HCT116 (cell line): Measurements from ENCODE around the gene PSD. TPM values are rescaled to one million over a fixed set of nuclear protein-coding genes. Genes with fewer than 3 reads are reported as not detected.

ENCODE experiments used
- ATAC-seq: fragments of 200-7000 bp; cut with Tn5 transposase; 2 replicates; pipeline ENCODE4 v1.9.1; 2020; ENCODE audit warnings: mild to moderate bottlenecking, moderate library complexity
- BruUV-seq: library from RNA; stranded (reverse); fragments of 400-500 nt; replicated peaks from 2 replicates; lab custom pipeline; 2021; lab: Mats Ljungman, UMichigan
- CTCF ChIA-PET: fragments of 300-600 bp; sonication (Branson Sonifier 250); formaldehyde crosslinking; loops from one replicate; lab custom pipeline; 2021; ENCODE audit warnings: antibody characterized with exemption; lab: Charles Lee
- POLR2A ChIA-PET: fragments of 300-600, 350-600 bp; sonication (Branson Sonifier 250); formaldehyde crosslinking; loops from one replicate; lab custom pipeline; 2021; ENCODE audit warnings: antibody characterized with exemption; lab: Charles Lee
- RAD21 ChIA-PET, 2 experiments: fragments of 300-600 bp; sonication (Branson Sonifier 250); formaldehyde crosslinking; loops; one replicate each; lab custom pipeline; 2023; ENCODE audit warnings: low total read pairs in 2 of 2; ENCODE audit not compliant: uncharacterized antibody in 2 of 2, unreplicated experiment in 2 of 2, low non-redundant PET in 1 of 2; lab: Charles Lee
- DNase-seq: peaks from one replicate; pipeline ENCODE4 v3.0.0-alpha.2; 2010; ENCODE audit warnings: low read depth, low spot score
- H2AFZ ChIP-seq: fragments of 200-600 bp; shearing (Covaris generic), sonication (generic); 2 replicates; pipeline ENCODE4 v1.6.1; 2017; ENCODE audit warnings: low read depth, mixed run types, mixed read lengths, antibody characterized with exemption, low read length; ENCODE audit not compliant: poor library complexity, severe bottlenecking
- H3K27ac ChIP-seq: 2 replicates; pipeline ENCODE4 v1.5.1; 2012; ENCODE audit warnings: low read depth, low read length
- H3K27me3 ChIP-seq: fragments of 200-600 bp; sonication (generic); 2 replicates; pipeline ENCODE4 v1.6.1; 2016; ENCODE audit warnings: mixed run types, low read length, mixed read lengths; ENCODE audit not compliant: insufficient read depth
- H3K36me3 ChIP-seq, 2 experiments: fragments of 200-500 bp in 1 of 2; fragments of 200-600 bp in 1 of 2; sonication (Bioruptor generic) in 1 of 2; sonication (generic) in 1 of 2; 2 replicates each; pipeline versions ENCODE4 v1.5.1 to v1.6.1; 2014 to 2016; ENCODE audit warnings: low read length in 2 of 2, inconsistent platforms in 1 of 2, mixed read lengths in 1 of 2, mixed run types in 1 of 2; ENCODE audit not compliant: insufficient read depth in 2 of 2, control insufficient read depth in 1 of 2
- H3K4me1 ChIP-seq, 2 experiments: fragments of 200-600 bp in 1 of 2; sonication (generic) in 1 of 2; 2 replicates each; pipeline versions ENCODE4 v1.5.1 to v1.6.1; 2012 to 2017; ENCODE audit warnings: low read length in 2 of 2, inconsistent platforms in 1 of 2, mild to moderate bottlenecking in 1 of 2, mixed read lengths in 1 of 2, mixed run types in 1 of 2, moderate library complexity in 1 of 2; ENCODE audit not compliant: insufficient read depth in 2 of 2, control insufficient read depth in 1 of 2
- H3K4me2 ChIP-seq: fragments of 200-600 bp; sonication (generic); 2 replicates; pipeline ENCODE4 v1.6.1; 2017; ENCODE audit warnings: mixed run types, low read length, mixed read lengths
- H3K4me3 ChIP-seq, 2 experiments: fragments of 200-600 bp in 1 of 2; sonication (generic) in 1 of 2; replicated peaks in 1 of 2; 2 replicates each; pipeline ENCODE4 v1.5.1; 2011 to 2016; ENCODE audit warnings: low read length in 2 of 2, control low read depth in 1 of 2, low read depth in 1 of 2, mild to moderate bottlenecking in 1 of 2, mixed read lengths in 1 of 2, mixed run types in 1 of 2
- H3K79me2 ChIP-seq: fragments of 200-600 bp; sonication (generic); 2 replicates; pipeline ENCODE4 v1.6.1; 2017; ENCODE audit warnings: mild to moderate bottlenecking, mixed run types, low read length, moderate library complexity, mixed read lengths; ENCODE audit not compliant: insufficient read depth
- H3K9ac ChIP-seq: fragments of 200-600 bp; sonication (generic); 2 replicates; pipeline ENCODE4 v1.6.1; 2016; ENCODE audit warnings: low read length, mixed read lengths
- H3K9me2 ChIP-seq: fragments of 200-600 bp; sonication (generic), shearing (Covaris generic); 2 replicates; pipeline ENCODE4 v1.6.1; 2017; ENCODE audit warnings: mixed run types, mild to moderate bottlenecking, moderate library complexity; ENCODE audit not compliant: insufficient read depth
- H3K9me3 ChIP-seq, 2 experiments: fragments of 200-500 bp in 1 of 2; fragments of 200-600 bp in 1 of 2; sonication (Bioruptor generic) in 1 of 2; sonication (generic) in 1 of 2; 2 replicates each; pipeline ENCODE4 v1.6.1; 2014 to 2017; ENCODE audit warnings: low read length in 2 of 2, mixed read lengths in 2 of 2, inconsistent platforms in 1 of 2, low read depth in 1 of 2, mild to moderate bottlenecking in 1 of 2, mixed run types in 1 of 2, moderate library complexity in 1 of 2; ENCODE audit not compliant: control insufficient read depth in 1 of 2, insufficient read depth in 1 of 2
- H4K20me1 ChIP-seq: fragments of 200-600 bp; sonication (generic), shearing (Covaris generic); 2 replicates; pipeline ENCODE4 v1.6.1; 2017; ENCODE audit warnings: mixed run types, mild to moderate bottlenecking, moderate library complexity; ENCODE audit not compliant: insufficient read depth
- CBX3 ChIP-seq: IDR thresholded peaks from 2 replicates; pipeline ENCODE4 v1.6.1; 2012; ENCODE audit warnings: low read depth
- EGR1 ChIP-seq: IDR thresholded peaks from 2 replicates; pipeline ENCODE4 v1.6.1; 2012; ENCODE audit warnings: low read depth
- FOSL1 ChIP-seq: IDR thresholded peaks from 2 replicates; pipeline ENCODE4 v1.6.1; 2012; ENCODE audit warnings: low read depth
- JUND ChIP-seq: IDR thresholded peaks from 2 replicates; pipeline ENCODE4 v1.6.1; 2012
- MAX ChIP-seq: IDR thresholded peaks from 2 replicates; pipeline ENCODE4 v1.6.1; 2012
- POLR2A ChIP-seq: IDR thresholded peaks from 2 replicates; pipeline ENCODE4 v1.7.0; 2011; ENCODE audit warnings: borderline replicate concordance; ENCODE audit not compliant: insufficient read depth, insufficient read length; ENCODE audit errors: extremely low read depth
- RAD21 ChIP-seq: IDR thresholded peaks from 2 replicates; pipeline ENCODE4 v1.6.1; 2012; ENCODE audit warnings: low read depth, mild to moderate bottlenecking
- SIN3A ChIP-seq: IDR thresholded peaks from 2 replicates; pipeline ENCODE4 v1.6.1; 2012; ENCODE audit warnings: low read depth
- SP1 ChIP-seq: IDR thresholded peaks from 2 replicates; pipeline ENCODE4 v1.6.1; 2012; ENCODE audit warnings: low read depth
- TCF7L2 ChIP-seq: IDR thresholded peaks from 2 replicates; pipeline ENCODE4 v1.7.0; 2011; ENCODE audit warnings: borderline replicate concordance, inconsistent platforms; ENCODE audit not compliant: insufficient read depth, insufficient read length; ENCODE audit errors: extremely low read depth
- ZBTB33 ChIP-seq: IDR thresholded peaks from 2 replicates; pipeline ENCODE4 v1.6.1; 2011; ENCODE audit warnings: mild to moderate bottlenecking, low read length, moderate library complexity; ENCODE audit not compliant: insufficient replicate concordance; ENCODE audit errors: extremely low read depth
- intact Hi-C: fragments of 100-400 bp; cut with micrococcal nuclease; formaldehyde crosslinking; loops from 2 replicates; pipeline ENCODE4 v1.10.0; 2022
- total RNA-seq: library from RNA; stranded (reverse); gene quantifications from one replicate; pipeline ENCODE4 v1.2.1, GENCODE V29; 2021; ENCODE audit not compliant: unreplicated experiment
- TF ChIP-seq, protein P1 (sequence below), 3 experiments: fragments of 200-600 bp in 1 of 3; sonication (generic) in 1 of 3; IDR thresholded peaks in 2 of 3; conservative IDR thresholded peaks in 1 of 3; 2 replicates each; pipeline ENCODE4 v1.5.1; 2012 to 2017; ENCODE audit warnings: low read depth in 2 of 3, low read length in 2 of 3, antibody characterized with exemption in 1 of 3, borderline replicate concordance in 1 of 3, control low read depth in 1 of 3, mild to moderate bottlenecking in 1 of 3, mixed read lengths in 1 of 3, mixed run types in 1 of 3, moderate library complexity in 1 of 3; ENCODE audit not compliant: insufficient read depth in 1 of 3
- TF ChIP-seq, protein P2 (sequence below): IDR thresholded peaks from 2 replicates; pipeline ENCODE4 v1.6.1; 2012

PSD gene
- total RNA-seq, 1 experiment from 2014 or later, result 9.7 TPM

DNA sequence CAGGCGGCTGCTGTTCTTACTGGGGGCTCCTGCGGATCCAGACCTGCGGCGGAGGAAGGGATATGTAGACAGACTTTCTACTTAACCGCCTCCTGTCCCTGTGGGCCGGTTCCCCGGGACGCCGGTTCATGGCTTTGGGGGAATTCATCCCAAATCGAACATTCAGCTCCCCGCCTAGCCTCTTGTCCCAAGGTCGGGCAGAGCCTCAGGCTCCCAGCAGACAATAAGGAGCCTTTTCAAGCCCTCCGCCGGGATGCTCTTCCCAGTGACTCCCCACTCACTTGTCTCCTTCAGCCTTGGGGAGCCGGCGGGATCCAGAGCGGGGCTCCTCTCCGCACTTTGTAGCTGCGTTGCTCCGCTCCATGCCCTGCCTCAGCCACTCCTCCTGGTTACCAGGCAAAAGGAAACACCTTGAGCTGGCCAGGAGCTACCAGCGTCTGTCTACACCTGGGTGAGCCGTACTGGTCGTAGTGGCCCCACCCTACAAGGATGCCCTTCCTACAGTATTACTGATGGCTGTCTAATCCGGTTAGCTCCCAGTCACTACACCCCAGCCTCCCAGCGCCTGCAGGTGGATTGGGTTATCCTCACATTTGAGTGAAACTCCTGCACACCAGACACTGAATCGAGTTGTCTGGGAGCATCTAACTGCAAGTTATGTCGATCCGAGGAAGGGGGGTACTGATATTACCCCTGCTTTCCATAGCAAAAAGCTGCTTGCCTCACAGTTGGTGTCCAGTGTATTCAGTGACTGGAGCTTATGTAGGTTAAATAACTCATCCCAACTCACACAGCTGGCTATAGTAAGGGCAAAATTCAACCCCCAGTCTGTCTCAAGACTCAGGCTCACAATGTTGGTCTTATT lies 32.8 kb upstream of the PSD start, which contains the start of gene C10orf95:
TSS of gene C10orf95 (minus strand) at position 439 of the 865 bp plus-strand sequence. CDS start 450 bp downstream, outside the sequence.
- Histone ChIP-seq H3K27me3 (no peaks in the 10 kb centered on the region), H2AFZ (no peak within 1 kb of the TSS), H3K4me2 (peak within 1 kb of the TSS; percentile 98)

More for the DNA sequence above, 32.8 kb upstream of the PSD start, which contains the start of gene C10orf95:
- ATAC-seq (peak; percentile 20), DNase-seq (no peak)
- ChIA-PET RAD21 (interaction anchor here in 1 of 2 experiments (1.0 to 1.6 kb wide), 2 partner anchors 29 to 132 kb away, joined by 3 to 4 read pairs; no protein-coding TSS in a partner anchor), POLR2A (interaction anchor here (0.7 to 6.1 kb wide), 8 partner anchors 10 to 193 kb away, joined by 3 to 39 read pairs (median 6); partner anchors contain the start of genes CUEDC2, FBXL15 and TRIM8), CTCF (interaction anchor here (0.9 to 2.7 kb wide), 7 partner anchors 10 to 220 kb away, joined by 3 to 16 read pairs (median 3); partner anchors contain the start of genes CUEDC2 and FBXL15)
- intact Hi-C loops, result loop anchor here (2.0 kb wide), 1 partner anchor 57 kb away; the partner anchor contains the start of gene NFKB2
- Histone ChIP-seq H3K36me3 (peaks cover 4 to 13% of the 10 kb centered on the region in 2 experiments; a peak in 2 of 4 replicates), H3K9me3 (no peaks in the 10 kb centered on the region), H3K9ac (peak within 1 kb of the TSS; percentile 97), H3K4me3 (peak within 1 kb of the TSS; percentile 72 to 100), H3K27ac (peak within 1 kb of the TSS; percentile 98), H3K9me2 (no peaks in the 10 kb centered on the region), H3K4me1 (peaks cover 28 to 38% of the 10 kb centered on the region in 2 experiments), H4K20me1 (no peaks in the 10 kb centered on the region), H3K79me2 (peaks cover 35% of the 10 kb centered on the region)
- TF ChIP-seq TCF7L2, result no peak
- no peak for TF ChIP-seq JUND
- no peak for TF ChIP-seq RAD21
- TF ChIP-seq FOSL1, result no peak
- TF ChIP-seq SP1, result no peak
- no peak for TF ChIP-seq POLR2A
- no peak for TF ChIP-seq EGR1
- no peak for TF ChIP-seq MAX
- no peak for TF ChIP-seq SIN3A
- TF ChIP-seq ZBTB33, result no peak
- TF ChIP-seq, protein P1, sequence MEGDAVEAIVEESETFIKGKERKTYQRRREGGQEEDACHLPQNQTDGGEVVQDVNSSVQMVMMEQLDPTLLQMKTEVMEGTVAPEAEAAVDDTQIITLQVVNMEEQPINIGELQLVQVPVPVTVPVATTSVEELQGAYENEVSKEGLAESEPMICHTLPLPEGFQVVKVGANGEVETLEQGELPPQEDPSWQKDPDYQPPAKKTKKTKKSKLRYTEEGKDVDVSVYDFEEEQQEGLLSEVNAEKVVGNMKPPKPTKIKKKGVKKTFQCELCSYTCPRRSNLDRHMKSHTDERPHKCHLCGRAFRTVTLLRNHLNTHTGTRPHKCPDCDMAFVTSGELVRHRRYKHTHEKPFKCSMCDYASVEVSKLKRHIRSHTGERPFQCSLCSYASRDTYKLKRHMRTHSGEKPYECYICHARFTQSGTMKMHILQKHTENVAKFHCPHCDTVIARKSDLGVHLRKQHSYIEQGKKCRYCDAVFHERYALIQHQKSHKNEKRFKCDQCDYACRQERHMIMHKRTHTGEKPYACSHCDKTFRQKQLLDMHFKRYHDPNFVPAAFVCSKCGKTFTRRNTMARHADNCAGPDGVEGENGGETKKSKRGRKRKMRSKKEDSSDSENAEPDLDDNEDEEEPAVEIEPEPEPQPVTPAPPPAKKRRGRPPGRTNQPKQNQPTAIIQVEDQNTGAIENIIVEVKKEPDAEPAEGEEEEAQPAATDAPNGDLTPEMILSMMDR (IDR thresholded peaks at IDR 0.05 in 2 of 3, conservative IDR thresholded peaks at IDR 0.05 in 1 of 3; ENCODE audit: borderline replicate concordance in 1 of 3, insufficient read depth in 1 of 3, low read depth in 2 of 3, low read length in 2 of 3), result no peak
- no peak for TF ChIP-seq CBX3
- TF ChIP-seq, protein P2, sequence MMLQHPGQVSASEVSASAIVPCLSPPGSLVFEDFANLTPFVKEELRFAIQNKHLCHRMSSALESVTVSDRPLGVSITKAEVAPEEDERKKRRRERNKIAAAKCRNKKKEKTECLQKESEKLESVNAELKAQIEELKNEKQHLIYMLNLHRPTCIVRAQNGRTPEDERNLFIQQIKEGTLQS, result no peak
- BruUV-seq, result TSS peak; percentile 28
